Sciatic nerve (tissue), 2 donors: Measurements from ENCODE around the gene GIGYF1. TPM values are rescaled to one million over a fixed set of nuclear protein-coding genes. Genes with fewer than 3 reads are reported as not detected.

Source experiments
- ATAC-seq: fragments of 200-7000 bp; cut with Tn5 transposase; one replicate; pipeline ENCODE4 v1.9.1; 2020; ENCODE audit warnings: mild to moderate bottlenecking, moderate library complexity
- DNase-seq: peaks from one replicate; pipeline ENCODE4 v3.0.0-alpha.2; 2020; ENCODE audit warnings: low spot score
- intact Hi-C: fragments of 100-400 bp; cut with DNase I; formaldehyde crosslinking; loops from one replicate; pipeline ENCODE4 v1.14.2; 2022
- total RNA-seq: library from RNA; stranded (reverse); fragmentation: NEBNext Ultra II Directional; extraction: Animal tissue kit (Norgen Biotek cat#: 25700); gene quantifications from one replicate; pipeline ENCODE4 v1.2.1, GENCODE V29; 2021
- donor health status: DM: no; HTN: no; CAD: no.
- donor health status: DM: no; HTN: no; CAD: no.

Gene GIGYF1
- total RNA-seq, 1 donor from 2014 or later: 58.8 TPM

GRCh38 chr7:100655908-100656674 is 38.0 kb downstream of the GIGYF1 start, which contains the start of gene ACTL6B:
Gene ACTL6B, minus strand, starts transcription at chr7:100656448. Its CDS starts 94 bp downstream, at chr7:100656354.
- no peak for DNase-seq
- peak; percentile 74 for ATAC-seq
- intact Hi-C loops: no loop called here

GRCh38 chr7:100654908-100655831 is 38.9 kb downstream of the GIGYF1 start:
- intact Hi-C loops: no loop called here
- ATAC-seq (no peak), DNase-seq (no peak)

- ATAC-seq (no peak), DNase-seq (no peak)
- intact Hi-C loops: no loop called here
Observed at GRCh38 chr7:100649826-100650565, 44.1 kb downstream of the GIGYF1 start.

GRCh38 chr7:100642534-100642907 is 51.5 kb downstream of the GIGYF1 start:
- ATAC-seq: no peak
- DNase-seq: no peak
- intact Hi-C loops: loop anchor here (2.0 kb wide), 1 partner anchor 24 kb away; no protein-coding TSS in a partner anchor

GRCh38 chr7:100641860-100642533 is 52.1 kb downstream of the GIGYF1 start:
- DNase-seq: no peak
- intact Hi-C loops: loop anchor here (2.0 kb wide), 1 partner anchor 25 kb away; no protein-coding TSS in a partner anchor
- ATAC-seq: no peak

- ATAC-seq: peak; percentile 43
- DNase-seq: no peak
- intact Hi-C loops: no loop called here
Observed at GRCh38 chr7:100641463-100641859, 52.6 kb downstream of the GIGYF1 start, which contains the start of gene TFR2. Gene TFR2, minus strand, starts transcription at chr7:100641552. Its CDS starts 43 bp downstream, at chr7:100641509.

GRCh38 chr7:100640517-100641440 is 53.3 kb downstream of the GIGYF1 start:
- intact Hi-C loops: no loop called here
- DNase-seq (no peak), ATAC-seq (peak; percentile 26)

- DNase-seq (no peak), ATAC-seq (no peak)
- intact Hi-C loops: no loop called here
Observed at GRCh38 chr7:100639995-100640516, 54.0 kb downstream of the GIGYF1 start.

GRCh38 chr7:100632951-100633717 is 60.9 kb downstream of the GIGYF1 start:
- DNase-seq (no peak), ATAC-seq (peak; percentile 61)
- intact Hi-C loops: no loop called here

GRCh38 chr7:100630066-100630465 is 64.0 kb downstream of the GIGYF1 start:
- intact Hi-C loops: no loop called here

More at GRCh38 chr7:100630066-100630465, 64.0 kb downstream of the GIGYF1 start:
- DNase-seq (no peak), ATAC-seq (no peak)

Other genes starting within 250 kb of the GIGYF1 start
- gene SPACDR, start 230.0 kb downstream of the GIGYF1 start, total RNA-seq: 3.6 TPM
- 148 TPM for gene TSC22D4, start 215.0 kb downstream of the GIGYF1 start, total RNA-seq
- gene NYAP1, start 210.3 kb downstream of the GIGYF1 start, total RNA-seq: 9.1 TPM
- gene AGFG2, start 155.0 kb downstream of the GIGYF1 start, total RNA-seq: 30.6 TPM
- 13.6 TPM for gene SAP25, start 120.3 kb downstream of the GIGYF1 start, total RNA-seq
- gene LRCH4, start 108.1 kb downstream of the GIGYF1 start, total RNA-seq: 75.7 TPM
- 1.2 TPM for gene FBXO24, start 107.9 kb downstream of the GIGYF1 start, total RNA-seq
- gene PCOLCE, start 91.9 kb downstream of the GIGYF1 start, total RNA-seq: 138 TPM
- 23.0 TPM for gene MOSPD3, start 81.7 kb downstream of the GIGYF1 start, total RNA-seq
- 1.2 TPM for gene TFR2, start 52.7 kb downstream of the GIGYF1 start, total RNA-seq
- gene ACTL6B, start 37.8 kb downstream of the GIGYF1 start, total RNA-seq: not detected
- 179 TPM for gene GNB2, start 20.5 kb downstream of the GIGYF1 start, total RNA-seq
- 16.6 TPM for gene POP7, start 11.9 kb upstream of the GIGYF1 start, total RNA-seq
- not detected for gene EPO, start 26.2 kb upstream of the GIGYF1 start, total RNA-seq
- gene ZAN, start 39.3 kb upstream of the GIGYF1 start, total RNA-seq: not detected
- gene EPHB4, start 133.3 kb upstream of the GIGYF1 start, total RNA-seq: 49.5 TPM
- 28.7 TPM for gene SLC12A9, start 158.5 kb upstream of the GIGYF1 start, total RNA-seq
- 62.6 TPM for gene TRIP6, start 173.1 kb upstream of the GIGYF1 start, total RNA-seq
- 114 TPM for gene SRRT, start 180.9 kb upstream of the GIGYF1 start, total RNA-seq
- 2.9 TPM for gene UFSP1, start 195.5 kb upstream of the GIGYF1 start, total RNA-seq
- gene ACHE, start 201.6 kb upstream of the GIGYF1 start, total RNA-seq: 0.94 TPM